Superior temporal gyrus (tissue), 1 donor: Measurements from ENCODE around the gene CDK7.
"Not testable (repeated sequence)": the region's sequence is repeated elsewhere in the genome, so short reads cannot be mapped to it uniquely, and the experiment has no call there.

Experiments used
- DNase-seq: peaks from one replicate; pipeline ENCODE4 v3.0.0-alpha.2; 2016; ENCODE audit errors: extremely low spot score

The CDK7 gene

DNA sequence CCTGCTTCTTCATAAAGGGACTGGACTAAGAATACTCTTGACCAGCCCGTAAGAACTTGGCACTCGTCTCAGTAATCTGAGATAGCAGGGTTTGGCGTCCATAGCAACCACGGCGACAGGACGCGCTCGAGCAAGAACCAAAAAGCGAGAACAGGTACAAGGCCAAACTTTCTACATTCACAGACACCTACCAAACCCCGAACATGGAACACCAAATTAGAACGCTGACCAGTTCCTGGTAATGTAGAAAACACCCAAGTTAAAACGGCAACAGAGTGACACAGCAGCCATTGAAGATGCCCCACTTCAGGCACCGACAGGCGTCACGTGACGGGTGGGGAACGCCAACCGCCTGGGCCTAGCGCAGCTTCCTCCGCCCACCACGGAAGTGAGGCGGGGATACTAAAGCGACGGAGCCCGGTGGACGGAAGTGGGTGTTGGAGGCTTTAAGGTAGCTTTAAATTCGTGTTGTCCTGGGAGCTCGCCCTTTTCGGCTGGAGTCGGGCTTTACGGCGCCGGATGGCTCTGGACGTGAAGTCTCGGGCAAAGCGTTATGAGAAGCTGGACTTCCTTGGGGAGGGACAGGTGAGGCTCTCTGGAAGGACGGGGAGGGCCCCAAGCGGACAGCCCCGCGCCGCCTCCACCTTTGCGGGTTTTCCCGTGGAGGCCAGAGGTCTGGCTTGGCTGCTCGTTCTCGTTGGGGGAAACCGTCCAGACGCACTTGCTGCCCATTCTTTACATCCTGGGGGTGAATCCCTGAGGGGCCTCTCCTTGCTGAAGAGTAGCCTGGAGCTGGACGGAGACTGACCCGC lies at the start of gene CDK7:
Gene CDK7, plus strand, starts transcription at position 430 of the 812 bp plus-strand sequence. Its CDS starts 90 bp downstream, at position 520.
- DNase-seq, result peak; percentile 97

DNA sequence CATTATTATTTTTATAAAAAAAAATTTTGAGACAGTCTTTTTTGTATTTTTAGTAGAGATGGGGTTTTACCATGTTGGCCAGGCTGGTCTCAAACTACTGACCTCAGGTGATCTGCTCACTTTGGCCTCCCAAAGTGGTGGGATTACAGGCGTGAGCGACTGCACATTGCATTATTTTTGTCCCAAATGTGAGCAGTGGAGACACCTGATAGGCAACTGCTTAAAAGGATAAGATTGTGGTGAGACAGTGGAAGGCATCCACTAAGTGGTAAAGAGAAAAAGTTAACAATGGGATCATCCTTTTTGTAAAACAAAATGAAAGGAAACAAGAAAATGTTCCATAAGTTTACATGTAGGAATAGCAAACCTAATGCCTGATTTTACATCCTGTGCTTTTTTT lies 47.3 kb upstream of the CDK7 start:
- no peak for DNase-seq

DNA sequence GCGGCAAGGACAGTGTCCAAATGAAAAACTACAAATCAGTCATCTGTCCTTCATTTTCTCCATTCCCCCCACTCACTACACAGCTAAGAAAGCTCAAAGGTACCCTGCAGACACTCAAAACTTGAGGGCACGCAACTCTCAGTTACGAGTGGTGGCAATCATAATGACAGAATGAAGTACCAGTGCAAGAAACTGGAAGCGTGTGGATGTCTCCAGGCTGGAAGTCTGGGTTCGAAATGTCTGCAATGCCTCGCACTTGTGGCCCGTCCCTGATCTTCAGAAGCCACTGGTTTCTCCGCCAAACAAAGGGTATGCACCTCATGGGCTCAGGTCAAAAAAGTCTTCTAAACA lies 45.9 kb upstream of the CDK7 start:
- DNase-seq, result peak; percentile 16

DNA sequence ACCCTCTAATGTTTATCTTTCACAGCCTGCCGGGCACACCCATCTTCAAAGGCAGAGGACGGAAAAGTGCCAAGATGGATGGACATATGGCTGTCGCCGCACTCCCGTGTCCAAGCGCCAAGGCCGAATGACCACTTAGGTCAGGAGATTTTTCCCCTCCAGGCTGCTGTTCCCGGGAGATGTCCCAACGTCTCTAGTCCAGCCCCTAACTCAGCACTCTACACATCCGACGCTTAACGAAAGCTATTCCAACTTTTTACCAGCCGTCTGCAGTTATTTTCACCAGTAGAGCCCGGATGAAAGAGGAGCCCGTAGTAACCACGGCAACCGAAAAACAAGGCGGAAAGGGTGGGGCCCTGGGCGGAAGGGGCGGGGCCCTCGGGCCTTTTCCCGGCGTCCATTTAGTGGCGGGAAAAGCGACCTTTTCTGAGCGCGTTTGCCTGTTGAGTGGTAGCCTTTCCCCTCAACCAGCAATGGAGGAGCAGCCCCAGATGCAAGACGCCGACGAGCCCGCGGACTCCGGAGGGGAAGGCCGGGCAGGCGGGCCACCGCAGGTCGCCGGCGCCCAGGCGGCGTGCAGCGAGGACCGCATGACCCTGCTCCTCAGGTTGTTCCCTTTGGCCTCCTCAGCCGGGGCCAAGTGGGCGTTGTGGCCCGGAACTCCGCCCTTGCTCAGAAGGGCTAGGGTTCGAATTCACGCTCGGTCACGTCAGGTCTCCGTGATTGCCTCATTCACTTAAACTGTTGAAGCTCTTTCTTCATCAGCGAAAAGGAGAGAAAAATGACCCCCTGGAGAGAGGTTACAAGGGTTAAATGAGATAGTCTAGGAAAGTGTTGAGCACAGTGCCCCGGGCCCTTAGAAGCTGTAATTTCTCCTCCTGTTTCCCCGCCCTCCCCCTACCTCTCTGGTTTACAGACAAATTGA lies 45.3 kb upstream of the CDK7 start, which contains the start of gene CENPH:
Gene CENPH, plus strand, starts transcription at position 422 of the 925 bp plus-strand sequence. Its CDS starts 52 bp downstream, at position 474.
- DNase-seq, result peak; percentile 85

DNA sequence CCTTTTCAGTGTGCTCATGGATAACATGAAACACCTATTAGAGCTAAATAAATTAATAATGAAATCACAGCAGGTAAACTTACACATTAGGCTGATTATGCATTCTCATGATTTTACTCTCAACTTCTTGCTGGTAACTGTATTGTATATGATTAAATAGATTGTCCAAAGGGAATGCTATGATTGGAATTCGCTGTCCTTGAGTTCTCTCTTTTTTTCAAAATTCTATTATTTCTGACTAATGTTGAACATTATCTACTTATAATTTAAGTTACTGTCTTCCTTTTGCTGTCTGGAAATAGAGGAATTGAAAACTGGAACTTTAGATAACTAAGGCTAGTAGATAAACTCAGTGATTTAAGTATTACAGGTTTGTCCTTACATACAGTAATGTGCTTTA lies 32.2 kb upstream of the CDK7 start:
- DNase-seq, result no peak

DNA sequence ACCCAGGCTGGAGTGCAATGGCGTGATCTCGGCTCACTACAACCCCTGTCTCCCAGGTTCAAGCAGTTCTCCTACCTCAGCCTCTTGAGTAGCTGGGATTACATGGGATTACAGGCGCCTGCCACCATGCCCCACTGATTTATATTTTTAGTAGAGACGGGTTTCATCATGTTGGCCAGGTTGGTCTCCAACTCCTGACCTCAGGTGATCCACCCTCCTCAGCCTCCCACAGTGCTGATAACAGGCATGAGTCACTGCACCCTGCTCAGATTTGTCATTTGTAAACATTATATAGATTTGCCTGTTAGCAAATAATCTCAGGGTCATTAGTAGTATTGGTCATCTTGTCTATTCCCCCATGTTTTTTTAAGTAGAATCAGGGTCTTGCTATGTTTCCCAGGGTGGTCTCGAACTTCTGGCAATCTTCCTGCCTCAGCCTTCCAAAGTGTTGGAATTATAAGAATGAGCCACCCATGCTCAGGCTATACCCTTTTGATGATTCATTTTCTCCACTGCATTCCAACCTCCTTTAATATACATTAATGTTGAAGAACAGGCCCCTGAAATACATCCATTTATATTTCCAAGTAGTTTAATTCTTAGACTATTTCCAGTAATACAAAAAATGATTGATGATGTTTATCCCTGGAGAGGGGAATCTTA lies 28.0 kb upstream of the CDK7 start:
- no peak for DNase-seq

DNA sequence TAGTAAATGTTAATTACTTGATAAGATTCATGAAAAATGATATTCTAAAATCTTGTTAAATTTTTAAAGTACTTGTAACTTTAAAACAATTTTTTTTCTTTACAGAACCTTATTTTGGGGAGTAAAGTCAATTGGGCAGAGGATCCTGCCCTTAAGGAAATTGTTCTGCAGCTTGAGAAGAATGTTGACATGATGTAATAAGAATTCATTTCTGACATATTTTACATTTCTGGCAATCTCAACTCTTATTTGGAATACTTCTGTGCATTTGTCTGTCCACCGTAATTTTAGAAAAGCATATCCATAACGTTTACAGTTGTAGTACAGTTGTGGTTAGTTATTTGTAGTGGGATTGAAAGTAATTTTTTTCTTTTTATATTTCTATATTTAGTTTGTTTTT lies 25.1 kb upstream of the CDK7 start:
- no peak for DNase-seq

DNA sequence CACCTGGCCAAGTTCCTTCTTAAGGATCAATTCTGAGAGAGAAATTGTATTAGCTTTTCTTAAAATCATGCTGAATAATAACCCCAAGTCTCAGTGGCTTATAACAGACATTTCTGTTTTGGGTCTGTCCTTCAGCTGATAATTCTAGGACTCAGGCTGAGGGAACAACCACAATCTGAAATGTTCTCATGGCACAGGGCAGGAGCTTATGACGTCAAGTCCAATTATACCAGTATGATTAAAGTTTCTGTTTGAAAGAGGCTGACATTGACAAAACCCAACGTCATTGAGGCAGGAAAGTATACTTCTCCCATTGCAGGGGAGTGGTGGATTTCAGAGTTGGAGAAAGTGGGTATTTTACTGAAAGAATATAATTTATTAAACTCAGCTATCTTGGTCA lies 23.5 kb upstream of the CDK7 start:
- no peak for DNase-seq

DNA sequence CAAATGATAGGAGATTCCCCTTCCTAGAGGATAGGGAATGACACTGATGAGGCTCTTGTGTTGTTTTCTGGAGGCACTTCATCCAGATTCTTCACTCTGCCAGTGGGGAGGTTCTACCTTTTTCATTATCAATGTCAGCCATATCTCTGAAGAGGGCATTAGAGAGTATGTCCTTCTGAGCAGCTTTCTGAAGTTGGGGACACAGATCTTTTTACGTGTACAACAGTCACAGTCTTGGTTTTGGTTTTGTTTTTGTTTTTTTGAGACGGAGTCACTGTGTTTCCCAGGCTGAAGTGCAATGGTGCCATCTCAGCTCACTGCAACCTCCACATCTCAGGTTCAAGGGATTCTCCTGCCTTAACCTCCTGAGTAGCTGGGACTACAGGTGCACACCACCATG lies 22.7 kb upstream of the CDK7 start:
- DNase-seq, result no peak

DNA sequence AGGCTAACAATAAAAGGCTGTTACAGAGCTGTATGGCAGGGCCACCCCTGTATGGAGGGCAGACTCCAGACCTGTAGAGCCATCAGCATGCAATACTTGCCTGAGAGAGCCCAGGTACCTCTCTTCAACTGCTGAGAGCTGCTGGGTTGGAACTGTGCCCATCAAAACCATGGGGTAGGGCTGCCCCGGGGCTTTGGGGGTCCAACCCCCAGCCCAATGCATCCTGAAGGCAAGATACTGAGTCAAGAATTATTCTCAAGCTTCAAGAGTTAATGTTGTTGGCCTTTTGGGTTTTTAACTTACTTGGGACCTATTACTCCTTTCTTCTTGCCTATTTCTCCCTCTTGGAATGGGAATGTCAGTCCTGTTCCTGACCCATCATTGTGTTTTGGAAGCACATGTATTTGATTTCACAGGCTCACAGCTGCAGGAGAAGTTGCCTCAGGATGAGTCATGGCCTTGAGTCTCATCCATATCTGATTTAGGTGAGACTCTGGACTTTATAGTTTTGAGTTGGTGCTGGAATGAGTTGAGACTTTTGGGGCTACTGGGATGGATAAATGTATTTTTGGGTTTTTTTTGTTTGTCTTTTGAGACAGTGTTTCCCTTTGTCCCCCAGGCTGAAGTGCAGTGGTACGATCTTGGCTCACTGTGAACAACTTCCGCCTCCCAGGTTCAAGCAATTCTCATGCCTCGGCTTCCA lies 21.0 kb upstream of the CDK7 start:
- DNase-seq, result no peak

DNA sequence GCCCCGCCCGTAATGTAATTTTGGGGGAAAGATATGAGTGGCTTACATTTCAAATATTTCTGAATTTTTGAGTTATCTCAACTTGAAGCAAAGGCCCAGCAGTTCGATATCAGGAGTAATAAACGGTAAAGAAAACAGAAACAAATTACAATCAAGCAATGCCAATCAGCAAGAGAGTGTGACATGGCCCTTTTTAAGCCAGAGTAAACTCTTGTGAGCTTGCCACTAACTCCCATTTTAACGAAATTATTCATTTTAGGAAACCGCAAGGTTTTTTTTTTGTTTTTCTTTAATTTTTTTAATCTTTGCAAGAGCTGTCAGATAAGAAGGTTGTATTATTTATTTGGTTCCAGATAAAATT lies 17.6 kb upstream of the CDK7 start:
- DNase-seq, result no peak

DNA sequence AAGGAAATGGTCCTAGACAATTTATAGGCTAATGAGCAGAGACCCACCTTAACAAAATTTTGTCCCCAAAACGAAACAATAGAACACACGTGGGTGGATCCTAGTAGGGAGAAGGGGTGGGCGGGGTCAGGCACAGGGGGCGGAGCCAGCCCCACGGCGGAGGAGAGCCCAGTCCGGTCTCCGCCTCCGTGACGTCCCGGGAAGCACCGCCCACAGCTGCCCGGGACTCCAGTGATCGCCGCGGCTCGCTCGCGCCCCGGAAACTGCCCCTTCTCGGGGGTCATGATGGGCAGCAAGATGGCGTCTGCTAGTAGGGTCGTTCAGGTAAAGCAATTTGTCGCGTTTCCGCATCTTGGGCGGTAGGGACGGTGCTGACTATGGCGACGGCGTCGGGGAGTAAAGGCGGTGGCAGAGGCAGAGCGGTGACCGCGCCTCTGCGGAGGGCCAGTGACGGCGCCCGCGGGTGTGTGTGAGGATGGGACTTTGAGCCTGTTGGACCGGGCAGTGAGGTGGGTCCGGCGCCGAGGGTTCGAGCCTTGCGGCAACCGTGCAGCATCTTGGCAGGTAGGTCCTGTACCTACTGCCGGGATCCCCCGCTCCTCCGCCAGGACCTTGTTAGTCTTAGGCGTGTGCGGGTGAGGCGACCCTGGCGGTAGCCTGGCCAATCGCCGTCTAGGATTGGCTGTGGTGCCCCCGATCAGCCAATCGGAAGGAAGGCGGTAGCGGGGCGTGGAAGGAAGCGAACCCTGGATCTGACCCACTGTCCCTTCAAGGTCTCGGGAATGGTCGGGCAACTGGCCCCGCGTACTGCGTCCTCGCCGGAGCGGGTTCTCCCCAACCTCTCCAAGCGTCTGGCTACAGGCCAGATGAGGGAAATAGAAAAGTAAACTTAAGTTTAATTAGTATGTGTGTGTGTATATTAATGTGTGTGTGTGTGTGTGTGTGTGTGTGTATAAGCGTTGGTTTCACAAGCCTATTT lies 16.8 kb upstream of the CDK7 start:
- DNase-seq, result peak; percentile 94

DNA sequence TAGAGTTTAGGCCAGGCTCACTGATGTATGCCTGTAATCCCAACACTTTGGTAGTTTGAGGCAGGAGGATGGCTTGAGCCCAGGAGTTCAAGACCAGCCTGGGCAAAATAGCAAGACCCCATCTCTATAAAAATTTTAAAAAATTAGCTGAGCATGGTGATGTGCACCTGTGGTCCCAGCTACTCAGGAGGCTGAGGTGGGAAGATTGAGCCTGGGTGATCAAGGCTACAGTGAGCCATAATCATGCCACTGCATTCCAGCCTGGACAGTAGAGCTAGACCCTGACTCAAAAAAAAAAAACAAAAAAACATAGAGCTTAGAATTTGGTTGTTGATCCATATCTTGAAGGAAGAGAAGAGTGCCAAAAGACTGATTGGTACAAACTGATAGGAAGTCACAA lies 14.7 kb upstream of the CDK7 start:
- DNase-seq, result no peak

DNA sequence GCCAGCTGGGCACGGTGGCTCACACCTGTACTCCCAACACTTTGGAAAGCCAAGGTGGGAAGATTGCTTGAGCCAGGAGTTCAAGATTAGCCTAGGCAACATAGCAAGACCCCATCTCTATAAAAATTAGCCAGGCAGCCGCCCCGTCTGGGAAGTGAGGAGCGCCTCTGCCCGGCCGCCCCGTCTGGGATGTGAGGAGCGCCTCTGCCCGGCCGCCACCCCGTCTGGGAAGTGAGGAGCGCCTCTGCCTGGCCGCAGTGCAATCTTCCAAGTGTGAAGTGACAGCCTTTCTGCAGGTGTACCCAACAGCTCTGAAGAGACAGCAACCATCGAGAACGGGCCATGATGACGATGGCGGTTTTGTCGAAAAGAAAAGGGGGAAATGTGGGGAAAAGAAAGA lies 14.3 kb upstream of the CDK7 start:
- DNase-seq, result not testable (repeated sequence)

DNA sequence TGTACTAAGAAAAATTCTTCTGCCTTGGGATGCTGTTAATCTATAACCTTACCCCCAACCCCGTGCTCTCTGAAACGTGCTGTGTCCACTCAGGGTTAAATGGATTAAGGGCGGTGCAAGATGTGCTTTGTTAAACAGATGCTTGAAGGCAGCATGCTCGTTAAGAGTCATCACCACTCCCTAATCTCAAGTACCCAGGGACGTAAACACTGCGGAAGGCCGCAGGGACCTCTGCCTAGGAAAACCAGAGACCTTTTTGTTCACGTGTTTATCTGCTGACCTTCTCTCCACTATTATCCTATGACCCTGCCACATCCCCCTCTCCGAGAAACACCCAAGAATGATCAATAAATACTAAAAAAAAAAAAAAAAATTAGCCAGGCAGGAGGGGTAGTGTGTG lies 13.9 kb upstream of the CDK7 start:
- not testable (repeated sequence) for DNase-seq

DNA sequence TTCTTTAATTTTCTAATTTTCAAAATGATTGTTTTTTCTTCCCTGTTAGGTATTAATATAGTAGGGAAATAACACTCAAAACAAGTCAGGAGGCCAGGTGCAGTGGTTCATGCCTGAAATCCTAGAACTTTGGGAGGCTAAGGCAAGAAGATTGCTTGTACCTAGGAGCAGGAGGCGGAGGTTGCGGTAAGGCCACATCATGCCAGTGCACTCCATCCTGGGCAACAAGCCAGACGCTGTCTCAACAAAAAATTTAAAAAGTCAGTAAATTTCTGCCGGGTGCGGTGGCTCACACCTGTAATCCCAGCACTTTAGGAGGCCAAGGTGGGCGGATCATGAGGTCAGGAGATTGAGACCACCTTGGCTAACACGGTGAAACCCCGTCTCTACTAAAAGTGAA lies 10.2 kb upstream of the CDK7 start:
- DNase-seq, result no peak

DNA sequence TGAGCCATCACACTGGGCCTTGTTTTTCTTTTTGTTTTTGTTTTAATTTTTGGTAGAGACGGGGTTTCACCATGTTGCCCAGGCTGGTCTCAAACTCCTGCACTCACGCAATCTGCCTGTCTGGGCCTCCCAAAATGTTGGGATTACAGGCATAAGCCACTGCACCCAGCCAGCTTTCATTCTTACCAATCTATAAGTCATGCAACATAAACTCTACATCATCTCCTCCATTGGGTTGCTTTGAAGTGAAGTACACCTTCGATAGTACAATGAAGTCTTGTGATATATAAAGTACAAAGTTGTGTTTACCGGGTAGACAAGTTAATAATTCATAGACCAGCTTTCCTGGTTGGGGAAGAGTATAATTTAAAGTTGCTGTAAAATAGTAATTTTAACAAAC lies 8.8 kb upstream of the CDK7 start:
- no peak for DNase-seq

DNA sequence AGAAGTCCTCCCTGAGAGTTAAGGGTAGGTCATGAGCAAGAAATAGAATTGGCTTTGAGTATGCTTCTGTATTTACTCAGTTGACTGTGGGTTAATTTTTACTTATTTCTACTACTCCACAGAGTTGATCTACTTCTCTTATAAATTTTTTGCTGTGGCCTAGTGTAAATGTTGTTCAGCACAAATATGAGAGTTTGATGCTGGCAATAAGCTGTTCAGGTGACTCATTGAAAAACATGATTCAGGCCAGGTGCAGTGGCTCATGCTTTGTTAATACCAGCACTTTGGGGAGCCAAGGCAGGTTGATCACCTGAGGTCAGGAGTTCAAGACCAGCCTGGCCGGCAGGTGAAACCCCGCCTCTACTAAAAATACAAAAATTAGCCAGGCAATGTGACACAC lies 4.5 kb upstream of the CDK7 start:
- no peak for DNase-seq

DNA sequence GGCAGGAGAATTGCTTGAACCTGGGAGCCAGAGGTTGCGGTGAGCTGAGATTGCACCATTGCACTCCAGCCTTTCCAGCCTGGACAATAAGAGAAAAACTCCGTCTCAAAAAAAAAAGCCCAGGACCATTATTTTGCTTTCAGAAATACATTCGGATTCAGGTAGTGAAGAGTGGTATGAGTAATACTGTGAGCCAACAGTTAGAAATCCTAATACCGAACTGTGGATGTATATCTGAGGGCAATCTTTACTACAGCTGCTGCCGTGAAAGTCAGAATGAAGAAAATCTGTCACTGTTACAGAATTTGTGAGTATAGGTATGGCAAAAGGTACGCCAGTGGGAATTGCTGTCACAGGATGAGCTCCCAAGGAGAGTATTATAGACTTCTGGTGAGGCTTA lies 3.4 kb upstream of the CDK7 start:
- no peak for DNase-seq

DNA sequence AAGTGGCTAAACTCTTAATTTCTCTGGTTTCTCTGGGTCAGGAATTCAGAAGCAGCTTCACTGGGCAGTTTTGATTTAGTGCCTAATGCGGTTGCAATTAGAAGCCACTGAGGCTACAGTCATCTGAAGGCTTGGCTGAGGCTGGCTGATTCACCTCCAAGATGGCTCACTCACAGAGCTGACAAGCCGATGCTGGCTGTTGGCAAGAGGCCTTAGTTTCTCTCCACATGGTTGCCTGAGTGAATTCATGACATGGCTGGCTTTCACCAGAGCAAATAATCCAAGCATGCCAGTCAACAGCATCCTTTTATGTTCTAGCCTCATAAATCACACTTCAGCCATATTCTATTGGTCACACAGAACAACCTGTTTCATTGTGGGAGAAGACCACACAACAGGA lies 2.8 kb upstream of the CDK7 start:
- no peak for DNase-seq

DNA sequence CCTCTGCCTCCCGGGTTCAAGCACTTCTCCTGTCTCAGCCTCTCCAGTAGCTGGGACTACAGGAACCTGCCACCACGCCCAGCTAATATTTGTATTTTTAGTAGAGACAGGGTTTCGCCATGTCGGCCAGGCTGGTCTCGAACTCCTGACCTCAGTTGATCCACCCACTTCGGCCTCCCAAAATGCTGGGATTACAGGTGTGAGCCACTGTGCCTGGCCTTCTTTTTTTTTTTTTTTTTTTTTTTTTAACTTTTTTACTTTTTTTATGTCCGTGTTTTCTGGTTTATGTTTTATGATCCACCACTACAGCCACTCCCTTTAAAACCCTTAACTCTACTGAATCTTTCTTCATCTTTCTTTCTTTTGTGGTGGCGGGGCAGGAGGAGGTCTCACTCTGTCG lies 2.0 kb downstream of the CDK7 start:
- not testable (repeated sequence) for DNase-seq
